Endothelial cell of umbilical vein (primary cell): ENCODE measurements around the gene GALNT2. TPM values are rescaled to one million over a fixed set of nuclear protein-coding genes. Genes with fewer than 3 reads are reported as not detected.

Experiments used
- BruUV-seq: library from RNA; stranded (reverse); fragments of 400-500 nt; replicated peaks from 2 replicates; lab custom pipeline; 2021; lab: Mats Ljungman, UMichigan
- CTCF ChIA-PET: fragments of 300-600, 350-600 bp; sonication (Branson Sonifier 250); formaldehyde crosslinking; loops from one replicate; lab custom pipeline; 2021; ENCODE audit warnings: antibody characterized with exemption, inconsistent platforms; lab: Charles Lee
- POLR2A ChIA-PET: fragments of 300-600, 350-600 bp; sonication (Branson Sonifier 250); formaldehyde crosslinking; loops from one replicate; lab custom pipeline; 2021; ENCODE audit warnings: antibody characterized with exemption, inconsistent platforms; lab: Charles Lee
- DNase-seq: peaks from one replicate; pipeline ENCODE4 v3.0.0-alpha.2; 2011; ENCODE audit warnings: low read depth, low spot score
- FAIRE-seq: peaks from 2 replicates; lab custom pipeline; 2011; peaks lifted over from hg19 to GRCh38; lab: Jason Lieb, UNC
- H2AFZ ChIP-seq: 2 replicates; pipeline ENCODE4 v1.6.0; 2012; ENCODE audit warnings: low read depth, low read length, control low read depth, inconsistent platforms
- H3K27ac ChIP-seq: 2 replicates; pipeline ENCODE4 v1.5.1; 2011; ENCODE audit warnings: low read depth, mild to moderate bottlenecking, control low read depth, low read length, moderate library complexity; ENCODE audit not compliant: insufficient read depth
- H3K27me3 ChIP-seq, 2 experiments: 2 replicates each; pipeline versions ENCODE4 v1.6.0 to v1.6.1; 2011; ENCODE audit warnings: low read length in 2 of 2, mixed read lengths in 1 of 2; ENCODE audit not compliant: control insufficient read depth in 2 of 2, insufficient read depth in 2 of 2
- H3K36me3 ChIP-seq, 2 experiments: 2 replicates in 1 of 2; 3 replicates in 1 of 2; pipeline ENCODE4 v1.5.1; 2011; ENCODE audit warnings: low read length in 2 of 2, mild to moderate bottlenecking in 1 of 2, moderate library complexity in 1 of 2; ENCODE audit not compliant: control insufficient read depth in 2 of 2, insufficient read depth in 2 of 2; ENCODE audit errors: extremely low read depth in 1 of 2
- H3K4me1 ChIP-seq: 3 replicates; pipeline ENCODE4 v1.5.1; 2011; ENCODE audit warnings: mild to moderate bottlenecking, low read length; ENCODE audit not compliant: control insufficient read depth, insufficient read depth; ENCODE audit errors: extremely low read depth
- H3K4me2 ChIP-seq: 2 replicates; pipeline ENCODE4 v1.6.1; 2011; ENCODE audit warnings: low read length, control low read depth, mixed read lengths; ENCODE audit not compliant: insufficient read depth
- H3K4me3 ChIP-seq, 3 experiments: fragments of 200-600 bp in 1 of 3; sonication (generic), shearing (Covaris generic) in 1 of 3; replicated peaks in 1 of 3; 2 replicates each; pipeline ENCODE4 v1.5.1; 2011 to 2016; ENCODE audit warnings: control low read depth in 3 of 3, low read length in 3 of 3, mild to moderate bottlenecking in 2 of 3, inconsistent platforms in 1 of 3, low read depth in 1 of 3, moderate library complexity in 1 of 3; ENCODE audit not compliant: insufficient read depth in 1 of 3
- H3K79me2 ChIP-seq: 2 replicates; pipeline ENCODE4 v1.6.0; 2012; ENCODE audit warnings: low read length, inconsistent platforms; ENCODE audit not compliant: control insufficient read depth, insufficient read depth
- H3K9ac ChIP-seq: replicated peaks from 2 replicates; pipeline ENCODE3; 2011; ENCODE audit warnings: low read length, control low read depth; ENCODE audit not compliant: insufficient read depth; ENCODE audit errors: extremely low read depth
- H3K9me1 ChIP-seq: replicated peaks from 3 replicates; pipeline ENCODE4 v1.6.0; 2011; ENCODE audit warnings: mild to moderate bottlenecking, low read length; ENCODE audit not compliant: control insufficient read depth, insufficient read depth; ENCODE audit errors: extremely low read depth
- H3K9me3 ChIP-seq: replicated peaks from 2 replicates; pipeline ENCODE4 v1.5.1; 2012; ENCODE audit warnings: low read length, inconsistent platforms; ENCODE audit not compliant: control insufficient read depth, insufficient read depth
- H4K20me1 ChIP-seq: replicated peaks from 2 replicates; pipeline ENCODE3; 2011; ENCODE audit warnings: mild to moderate bottlenecking, low read length; ENCODE audit not compliant: control insufficient read depth, insufficient read depth; ENCODE audit errors: extremely low read depth
- CTCF ChIP-seq, 2 donors: IDR thresholded peaks; 1 replicate in 1 of 2; 2 replicates in 1 of 2; pipeline ENCODE4 v1.5.1; 2011; ENCODE audit warnings: low read length in 2 of 2, mild to moderate bottlenecking in 2 of 2, moderate library complexity in 2 of 2, control low read depth in 1 of 2, inconsistent platforms in 1 of 2, low read depth in 1 of 2; ENCODE audit not compliant: insufficient read depth in 1 of 2; ENCODE audit errors: extremely low read depth in 1 of 2
- EZH2 ChIP-seq: IDR thresholded peaks from 2 replicates; pipeline ENCODE4 v1.6.1; 2012; ENCODE audit warnings: borderline replicate concordance, low read depth, mild to moderate bottlenecking, moderate library complexity, low read length, inconsistent platforms; ENCODE audit not compliant: severe bottlenecking
- FOS ChIP-seq: IDR thresholded peaks from 2 replicates; pipeline ENCODE4 v1.6.1; 2011; ENCODE audit warnings: mild to moderate bottlenecking, low read length, moderate library complexity, borderline replicate concordance; ENCODE audit not compliant: insufficient read depth
- GATA2 ChIP-seq: IDR thresholded peaks from 2 replicates; pipeline ENCODE4 v1.7.0; 2011; ENCODE audit warnings: low read depth, mild to moderate bottlenecking, moderate library complexity, mixed read lengths, low read length; ENCODE audit not compliant: insufficient read length, insufficient read depth
- JUN ChIP-seq: IDR thresholded peaks from 2 replicates; pipeline ENCODE4 v1.6.1; 2011; ENCODE audit warnings: borderline replicate concordance, low read depth; ENCODE audit not compliant: insufficient read length, insufficient read depth
- MAX ChIP-seq: IDR thresholded peaks from 2 replicates; pipeline ENCODE4 v1.6.1; 2011; ENCODE audit not compliant: insufficient read depth, insufficient read length
- MYC ChIP-seq: IDR thresholded peaks from one replicate; pipeline ENCODE4 v1.6.1; 2011; ENCODE audit warnings: mild to moderate bottlenecking, low read depth, low read length
- POLR2AphosphoS5 ChIP-seq: IDR thresholded peaks from 2 replicates; pipeline ENCODE4 v1.6.1; 2012; ENCODE audit warnings: low read depth, mild to moderate bottlenecking, control low read depth, low read length, moderate library complexity; ENCODE audit not compliant: insufficient read depth
- dilution Hi-C: fragments of 300-500 bp; cut with MboI; formaldehyde crosslinking; loops from one replicate; pipeline ENCODE4 v1.15.0; 2019; ENCODE audit warnings: low sequenced_read_pairs; ENCODE audit not compliant: extremely low pct_ligation_motif_present
- intact Hi-C: fragments of 100-400 bp; cut with micrococcal nuclease; formaldehyde crosslinking; loops from one replicate; pipeline ENCODE4 v1.10.0; 2022
- polyA plus RNA-seq, 4 experiments: library from polyadenylated mRNA; depleted of rRNA in 3 of 4; stranded (reverse) in 3 of 4; unstranded in 1 of 4; fragments of >200 nt; gene quantifications; 2 replicates each; pipeline versions ENCODE4 v1.2.1 to v1.2.3, GENCODE V29; 2011 to 2012; ENCODE audit warnings: missing spikeins in 1 of 4
- total RNA-seq: library from RNA; stranded (reverse); gene quantifications from 2 replicates; pipeline ENCODE4 v1.2.3, GENCODE V29; 2021

GALNT2 gene
- total and polyA plus RNA-seq, 2 donors (not counting 3 experiments of a cell fraction or from before 2014, with no cell fraction given): 56.3 to 77.5 TPM

GRCh38 chr1:230068621-230068873 lies 1.5 kb downstream of the GALNT2 start:
- Histone ChIP-seq H3K4me1 (peaks cover 11% of the 10 kb centered on the region), H3K9me3 (no peaks in the 10 kb centered on the region), H3K36me3 (no peaks in the 10 kb centered on the region), H3K4me3 (peak overlapping the region; percentile 42 to 71 (median 54)), H3K79me2 (peaks cover 58% of the 10 kb centered on the region), H4K20me1 (peaks cover 8% of the 10 kb centered on the region), H2AFZ (peak overlapping the region; percentile 12), H3K27ac (no peak overlapping the region), H3K27me3 (no peaks in the 10 kb centered on the region), H3K9ac (peak overlapping the region; percentile 39), H3K4me2 (peak overlapping the region; percentile 89), H3K9me1 (no peaks in the 10 kb centered on the region)
- ChIA-PET CTCF (interaction anchor here (0.8 to 1.0 kb wide), 3 partner anchors 10 to 147 kb away, joined by 3 to 4 read pairs (median 4); no protein-coding TSS in a partner anchor), POLR2A (no interaction called here)
- peak; percentile 30 for DNase-seq
- dilution Hi-C loops: no loop called here
- no peak for FAIRE-seq
- TF ChIP-seq GATA2 (no peak), MAX (no peak), POLR2AphosphoS5 (no peak), MYC (no peak), CTCF (IDR thresholded peaks at IDR 0.05; ENCODE audit: extremely low read depth in 1 of 2, insufficient read depth in 1 of 2, low read depth in 1 of 2, low read length in 2 of 2) (no peak), JUN (no peak), EZH2 (no peak), FOS (no peak)
- TSS peak; percentile 15 for BruUV-seq
- intact Hi-C loops: loop anchor here (1.0 kb wide), 3 partner anchors 16 to 201 kb away; no protein-coding TSS in a partner anchor
